Gastrocnemius medialis (tissue), 4 donors: ENCODE measurements around the gene CLIP3.

Experiments used
- CTCF ChIP-seq, 5 experiments: fragments of 450-650 bp in 3 of 5; fragments of 200-600 bp in 2 of 5; sonication (generic) in 2 of 5; IDR thresholded peaks in 4 of 5; conservative IDR thresholded peaks in 1 of 5; 1 replicate in 4 of 5; 2 replicates in 1 of 5; pipeline ENCODE4 v1.5.1; 2016 to 2019; ENCODE audit warnings: antibody characterized with exemption in 5 of 5, mild to moderate bottlenecking in 3 of 5, moderate library complexity in 3 of 5
- POLR2A ChIP-seq, 2 donors: fragments of 450-650 bp; IDR thresholded peaks; one replicate each; pipeline ENCODE4 v1.6.1; 2017; ENCODE audit warnings: antibody characterized with exemption in 2 of 2, mild to moderate bottlenecking in 2 of 2, moderate library complexity in 2 of 2

GRCh38 chr19:36043952-36044351 is 11.3 kb upstream of the CLIP3 start:
- TF ChIP-seq POLR2A (IDR thresholded peaks at IDR 0.05) (no peak), CTCF (IDR thresholded peaks at IDR 0.05 in 4 of 5, conservative IDR thresholded peaks at IDR 0.05 in 1 of 5) (no peak)
